Measurements from ENCODE around the gene CCDC102A.
"Not testable (repeated sequence)": the region's sequence is repeated elsewhere in the genome, so short reads cannot be mapped to it uniquely, and the experiment has no call there.

The CCDC102A gene

GRCh38 chr16:57551057-57551456, 14.7 kb upstream of the CCDC102A start:
- no peak for TF ChIP-seq CTCF (IDR thresholded peaks at IDR 0.05; ENCODE audit: low read depth, low read length)
- Histone ChIP-seq H3K4me3 (ENCODE audit: low read depth, low read length) (no peak overlapping the region), H3K4me1 (no peaks in the 10 kb centered on the region), H3K9me3 (no peaks in the 10 kb centered on the region), H3K36me3 (no peaks in the 10 kb centered on the region), H3K27me3 (no peaks in the 10 kb centered on the region)
- no peak for DNase-seq

DNA sequence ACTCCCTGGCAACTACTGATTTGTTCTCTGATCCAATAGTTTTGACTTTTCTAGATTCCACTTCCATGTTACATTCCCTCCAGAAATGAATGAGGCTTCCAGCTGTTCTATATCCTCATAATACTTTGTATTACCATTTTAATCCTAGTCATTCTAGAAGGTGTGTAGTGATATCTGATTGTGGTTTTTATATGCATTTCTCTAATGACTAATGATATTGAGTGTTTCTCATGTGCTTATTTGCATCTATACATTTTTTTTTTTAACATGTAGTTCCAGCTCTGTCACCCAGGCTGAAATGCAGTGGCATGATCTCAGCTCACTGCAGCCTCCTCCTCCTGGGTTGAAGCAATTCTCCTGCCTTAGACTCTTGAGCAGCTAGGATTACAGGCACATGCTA, 13.4 kb upstream of the CCDC102A start:
- no peaks in the 10 kb centered on the region for H3K27me3 ChIP-seq
- no peak for TF ChIP-seq CTCF (IDR thresholded peaks at IDR 0.05; ENCODE audit: low read depth, low read length)
- H3K4me1 ChIP-seq, result no peaks in the 10 kb centered on the region
- DNase-seq, result no peak
- no peaks in the 10 kb centered on the region for H3K9me3 ChIP-seq
- H3K36me3 ChIP-seq, result no peaks in the 10 kb centered on the region
- no peak overlapping the region for H3K4me3 ChIP-seq (ENCODE audit: low read depth, low read length)

DNA sequence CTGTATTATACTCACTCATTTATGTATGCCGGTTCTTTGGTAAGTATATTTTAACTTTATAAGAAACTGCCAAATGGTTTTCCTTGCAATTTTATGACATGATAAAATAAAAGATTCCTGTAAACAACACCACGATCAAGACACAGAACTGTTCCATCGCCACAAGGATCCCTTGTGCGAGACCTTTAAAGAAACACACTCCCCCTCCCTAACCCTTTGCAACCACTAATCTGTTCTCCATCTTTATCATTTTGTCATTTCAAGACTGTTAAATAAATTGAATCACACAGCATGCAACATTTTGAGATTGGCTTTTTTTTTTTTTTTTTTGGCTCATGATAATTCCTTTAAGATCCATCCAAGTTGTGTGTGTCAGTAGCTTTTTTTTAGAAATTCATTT, 12.0 kb upstream of the CCDC102A start:
- Histone ChIP-seq H3K36me3 (no peaks in the 10 kb centered on the region), H3K9me3 (no peaks in the 10 kb centered on the region), H3K4me3 (ENCODE audit: low read depth, low read length) (no peak overlapping the region), H3K4me1 (no peaks in the 10 kb centered on the region), H3K27me3 (no peaks in the 10 kb centered on the region)
- no peak for DNase-seq
- no peak for TF ChIP-seq CTCF (IDR thresholded peaks at IDR 0.05; ENCODE audit: low read depth, low read length)

DNA sequence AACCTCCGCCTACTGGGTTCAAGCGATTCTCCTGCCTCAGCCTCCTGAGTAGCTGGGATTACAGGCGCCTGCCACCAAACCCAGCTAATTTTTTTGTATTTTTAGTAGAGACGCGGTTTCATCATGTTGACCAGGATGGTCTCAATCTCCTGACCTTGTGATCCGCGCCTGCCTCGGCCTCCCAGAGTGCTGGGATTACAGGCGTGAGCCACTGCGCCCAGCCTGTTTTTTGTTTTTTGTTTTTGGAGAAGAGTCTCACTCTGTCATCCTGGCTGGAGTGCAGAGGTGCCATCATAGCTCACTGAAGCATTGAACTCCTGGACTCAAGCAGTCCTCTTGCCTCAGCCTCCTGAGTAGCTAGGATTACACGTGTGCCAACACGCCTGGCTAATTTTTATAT, 11.2 kb upstream of the CCDC102A start:
- not testable (repeated sequence) for H3K4me3 ChIP-seq (ENCODE audit: low read depth, low read length); H3K27me3 ChIP-seq; H3K9me3 ChIP-seq; H3K4me1 ChIP-seq; DNase-seq; H3K36me3 ChIP-seq

DNA sequence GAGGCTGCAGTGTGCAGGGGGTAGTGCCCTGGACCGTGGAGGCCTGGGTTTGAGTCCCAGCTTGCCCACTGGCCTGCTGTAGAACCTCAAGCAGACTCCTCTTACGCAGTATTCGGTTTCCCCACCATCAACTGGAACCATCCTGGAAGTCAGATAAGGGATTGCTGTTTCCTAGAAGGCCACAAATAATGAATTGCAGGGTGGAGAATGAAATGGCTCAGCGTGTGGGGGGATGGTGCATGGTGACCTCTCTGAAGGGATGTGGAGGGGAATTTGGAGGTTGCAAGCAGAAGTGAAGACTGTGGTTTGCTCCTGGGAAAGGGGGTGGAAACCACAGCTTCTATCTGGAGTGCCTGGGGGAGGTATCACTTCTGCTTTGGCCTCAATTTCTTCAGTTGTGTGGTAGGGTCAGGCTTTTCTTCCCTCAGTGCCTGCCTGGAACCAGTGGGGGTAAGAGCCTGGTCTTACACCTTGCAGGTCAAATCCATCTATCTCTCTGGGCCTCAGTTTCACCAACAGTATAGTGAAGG, 7.8 kb upstream of the CCDC102A start:
- Histone ChIP-seq H3K36me3 (no peaks in the 10 kb centered on the region), H3K4me1 (no peaks in the 10 kb centered on the region), H3K9me3 (no peaks in the 10 kb centered on the region), H3K27me3 (no peaks in the 10 kb centered on the region), H3K4me3 (ENCODE audit: low read depth, low read length) (no peak overlapping the region)
- DNase-seq, result no peak
- no peak for TF ChIP-seq CTCF (IDR thresholded peaks at IDR 0.05; ENCODE audit: low read depth, low read length)

DNA sequence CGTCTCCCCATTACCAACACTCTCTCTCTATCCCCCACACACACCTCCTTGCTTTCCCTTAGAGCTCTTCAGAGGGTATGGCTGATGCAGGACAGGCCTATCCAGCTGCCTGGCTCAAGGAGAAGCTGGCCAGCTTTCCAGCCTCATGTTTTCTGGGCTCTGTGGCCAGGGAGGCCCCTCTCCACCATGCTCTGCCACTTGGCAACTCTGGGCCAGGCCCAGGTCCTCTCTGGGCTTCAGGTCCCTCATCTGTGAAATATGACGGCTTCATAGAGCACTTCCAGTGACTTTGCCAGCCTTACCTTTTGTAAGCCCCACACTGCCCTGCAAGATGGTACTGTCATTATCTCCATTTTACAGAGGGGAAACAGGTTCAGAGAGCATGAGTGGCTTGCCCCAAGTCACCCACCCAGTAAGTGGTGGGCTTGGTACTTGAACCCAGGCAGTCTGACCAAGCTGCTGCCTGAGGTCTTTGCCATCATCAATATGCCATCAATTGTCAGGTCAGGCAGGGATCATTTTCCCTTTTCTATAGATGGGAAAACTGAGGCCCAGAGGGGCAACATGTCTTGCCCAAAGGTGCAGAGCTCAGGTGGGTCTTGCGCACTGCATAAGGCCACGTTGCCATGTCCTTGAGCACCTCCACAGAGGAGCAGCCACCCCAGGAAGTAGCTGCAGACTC, 5.5 kb upstream of the CCDC102A start:
- DNase-seq, result no peak
- no peaks in the 10 kb centered on the region for H3K9me3 ChIP-seq
- H3K4me3 ChIP-seq (ENCODE audit: low read depth, low read length), result no peak overlapping the region
- H3K36me3 ChIP-seq, result no peaks in the 10 kb centered on the region
- no peak for TF ChIP-seq CTCF (IDR thresholded peaks at IDR 0.05; ENCODE audit: low read depth, low read length)
- no peaks in the 10 kb centered on the region for H3K27me3 ChIP-seq
- H3K4me1 ChIP-seq, result no peaks in the 10 kb centered on the region

Data from BE2C (cell line).